HG03175 (cell line): Measurements from ENCODE around the gene DSN1.
A peak's percentile ranks its signal among the peaks of the same experiment; 100 is the strongest.

ENCODE experiments used
- ATAC-seq: cut with Tn5 transposase; IDR thresholded peaks from one replicate; pipeline ENCODE4 v1.9.1; 2021; ENCODE audit warnings: mild to moderate bottlenecking, moderate library complexity; ENCODE audit not compliant: unreplicated experiment

Gene DSN1

GRCh38 chr20:36796117-36796516 is 22.6 kb upstream of the DSN1 start:
- no peak for ATAC-seq

- ATAC-seq: no peak
Observed at GRCh38 chr20:36795691-36796090, 22.1 kb upstream of the DSN1 start.

GRCh38 chr20:36794116-36794474 is 20.5 kb upstream of the DSN1 start:
- no peak for ATAC-seq

- ATAC-seq: no peak
Observed at GRCh38 chr20:36793294-36794115, 19.9 kb upstream of the DSN1 start.

- no peak for ATAC-seq
Observed at GRCh38 chr20:36792422-36792821, 18.9 kb upstream of the DSN1 start.

- no peak for ATAC-seq
Observed at GRCh38 chr20:36791862-36792261, 18.3 kb upstream of the DSN1 start.

GRCh38 chr20:36786663-36787062 is 13.1 kb upstream of the DSN1 start:
- no peak for ATAC-seq

- no peak for ATAC-seq
Observed at GRCh38 chr20:36786246-36786645, 12.7 kb upstream of the DSN1 start.

- no peak for ATAC-seq
Observed at GRCh38 chr20:36785308-36785707, 11.7 kb upstream of the DSN1 start.

GRCh38 chr20:36784900-36785299 is 11.3 kb upstream of the DSN1 start:
- no peak for ATAC-seq

- no peak for ATAC-seq
Observed at GRCh38 chr20:36784116-36784515, 10.6 kb upstream of the DSN1 start.

- no peak for ATAC-seq
Observed at GRCh38 chr20:36779656-36780025, 6.1 kb upstream of the DSN1 start.

- ATAC-seq: no peak
Observed at GRCh38 chr20:36778831-36779655, 5.5 kb upstream of the DSN1 start.

GRCh38 chr20:36777576-36777975 is 4.0 kb upstream of the DSN1 start:
- no peak for ATAC-seq

GRCh38 chr20:36777167-36777566 is 3.6 kb upstream of the DSN1 start:
- ATAC-seq: no peak

- ATAC-seq: no peak
Observed at GRCh38 chr20:36775826-36776225, 2.3 kb upstream of the DSN1 start.

GRCh38 chr20:36775196-36775595 is 1.6 kb upstream of the DSN1 start:
- ATAC-seq: no peak

- peak; percentile 12 for ATAC-seq
Observed at GRCh38 chr20:36773107-36773596, 411 bp downstream of the DSN1 start.

GRCh38 chr20:36770680-36771079 is 2.9 kb downstream of the DSN1 start:
- no peak for ATAC-seq

- ATAC-seq: no peak
Observed at GRCh38 chr20:36768768-36769430, 4.7 kb downstream of the DSN1 start.

GRCh38 chr20:36761125-36761524 is 12.4 kb downstream of the DSN1 start:
- no peak for ATAC-seq

- no peak for ATAC-seq
Observed at GRCh38 chr20:36760647-36761046, 12.9 kb downstream of the DSN1 start.
